Skeletal muscle cell (primary cell): Measurements from ENCODE around the gene NMT2.

Experiments used
- DNase-seq: peaks from one replicate; pipeline ENCODE4 v3.0.0-alpha.2; 2010; ENCODE audit warnings: low read depth
- H3K4me3 ChIP-seq: 2 replicates; pipeline ENCODE4 v1.5.1; 2011; ENCODE audit warnings: low read depth, mild to moderate bottlenecking, control low read depth, low read length, moderate library complexity

Gene NMT2

DNA sequence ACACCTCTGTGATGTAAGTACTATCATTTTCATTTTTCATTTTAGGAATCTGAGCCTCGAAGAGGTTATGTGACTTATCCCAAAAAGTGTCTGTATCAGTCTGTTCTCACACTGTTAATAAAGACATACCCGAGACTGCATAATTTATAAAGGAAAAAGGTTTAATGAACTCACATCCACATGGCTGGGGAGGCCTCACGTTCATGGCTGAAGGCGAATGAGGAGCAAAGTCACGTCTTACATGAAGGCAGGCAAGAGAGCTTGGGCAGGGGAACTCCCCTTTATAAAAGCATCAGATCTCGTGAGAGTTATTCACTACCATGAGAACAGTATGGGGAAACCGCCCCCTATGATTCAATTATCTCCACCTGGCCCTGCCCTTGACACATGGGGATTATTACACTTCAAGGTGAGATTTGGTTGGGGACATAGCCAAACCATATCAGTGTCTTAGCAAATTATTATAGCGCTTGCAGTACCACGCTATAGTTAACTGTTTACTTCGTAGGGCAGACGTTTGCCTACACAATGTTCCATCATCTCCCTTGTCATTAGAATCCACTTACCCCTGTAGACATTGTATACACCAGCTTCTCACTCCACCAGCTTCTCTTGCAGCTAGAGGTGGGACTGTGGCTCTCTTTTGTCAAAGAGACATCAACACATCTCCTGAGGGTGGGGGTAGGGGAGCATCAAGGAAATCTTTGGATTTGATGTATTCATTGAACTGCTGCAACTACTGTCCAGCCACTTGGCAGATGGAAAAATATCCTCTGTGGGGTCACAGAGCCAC is 15.4 kb upstream of the NMT2 start:
- H3K4me3 ChIP-seq = no peak overlapping the region
- DNase-seq = no peak

DNA sequence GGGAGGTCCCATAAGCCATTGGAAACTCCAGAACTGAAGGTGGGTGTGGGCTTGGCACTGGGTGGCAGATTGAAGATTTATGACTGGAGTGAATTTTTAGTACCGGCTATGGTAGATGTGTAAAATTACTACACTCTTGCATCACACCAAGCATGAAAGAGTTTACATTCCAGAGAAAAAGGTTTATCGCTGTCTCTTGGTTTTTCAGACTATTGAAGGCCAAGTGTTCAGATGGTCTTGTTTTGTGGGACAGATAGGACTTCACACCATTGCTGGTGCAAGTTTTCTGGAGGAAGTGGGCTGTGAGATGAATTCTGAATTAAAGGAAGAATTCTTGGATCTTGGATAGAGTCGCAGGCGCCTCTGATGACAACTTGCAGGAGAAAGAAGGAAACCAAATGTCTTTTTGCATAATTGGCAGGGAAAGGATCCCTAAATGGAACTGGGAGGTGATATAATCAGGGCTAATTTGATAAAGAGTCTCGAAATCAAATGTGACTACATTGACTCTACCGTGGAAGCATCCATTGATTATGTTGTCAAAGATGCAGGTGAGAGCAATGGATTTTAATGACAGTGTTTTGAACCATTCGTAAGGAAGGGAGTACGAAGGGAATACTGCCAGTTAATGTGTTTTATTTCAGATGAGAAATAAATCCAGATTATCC is 14.2 kb upstream of the NMT2 start:
- no peak for DNase-seq
- H3K4me3 ChIP-seq = no peak overlapping the region

DNA sequence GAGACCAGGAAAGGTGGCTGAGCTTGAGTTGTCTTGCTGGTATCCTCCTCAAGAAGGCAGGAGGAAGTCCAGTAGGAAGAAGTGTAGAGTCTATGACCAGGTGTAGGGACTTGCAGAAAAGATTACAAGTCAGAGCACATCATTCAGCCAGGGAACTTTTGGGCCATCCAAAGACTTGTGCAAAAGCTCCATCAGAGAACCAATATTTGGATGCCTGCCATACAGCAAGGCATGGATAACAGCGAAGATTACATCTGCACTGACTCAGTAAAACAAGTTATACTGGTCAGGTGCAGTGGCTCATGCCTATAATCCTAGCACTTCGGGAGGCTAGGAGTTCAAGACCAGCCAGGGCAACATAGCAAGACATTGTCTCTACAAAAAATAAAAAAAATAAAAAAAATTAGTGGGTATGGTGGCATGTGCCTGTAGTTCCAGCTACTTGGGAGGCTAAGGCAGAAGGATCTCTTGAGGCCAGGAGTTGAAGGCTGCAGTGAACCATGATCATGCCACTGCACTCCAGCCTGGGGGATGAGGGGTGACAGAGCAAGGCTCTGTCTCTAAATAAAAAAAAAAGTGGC is 13.2 kb upstream of the NMT2 start:
- no peak for DNase-seq

DNA sequence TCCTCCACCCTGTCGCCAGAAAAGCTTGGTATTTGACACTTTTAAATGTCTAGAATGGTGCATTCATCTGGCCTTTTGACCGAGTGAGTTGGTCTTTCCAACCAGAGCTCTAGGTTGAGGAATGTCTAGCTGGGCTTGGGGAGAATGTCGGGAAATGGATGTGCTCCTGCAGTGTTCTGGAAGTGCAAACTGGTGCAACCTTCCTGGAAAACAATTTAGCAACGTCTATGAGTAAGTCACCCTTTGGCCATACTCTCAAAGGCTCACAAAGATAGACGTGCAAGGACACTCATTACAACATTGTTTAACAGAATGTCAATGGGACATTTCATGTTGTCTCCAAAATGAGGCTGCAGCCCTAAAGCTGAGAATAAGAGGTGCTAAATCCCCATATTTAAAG is 12.2 kb upstream of the NMT2 start:
- no peak for DNase-seq
- no peak overlapping the region for H3K4me3 ChIP-seq

More for the DNA sequence above, 13.2 kb upstream of the NMT2 start:
- H3K4me3 ChIP-seq = no peak overlapping the region

DNA sequence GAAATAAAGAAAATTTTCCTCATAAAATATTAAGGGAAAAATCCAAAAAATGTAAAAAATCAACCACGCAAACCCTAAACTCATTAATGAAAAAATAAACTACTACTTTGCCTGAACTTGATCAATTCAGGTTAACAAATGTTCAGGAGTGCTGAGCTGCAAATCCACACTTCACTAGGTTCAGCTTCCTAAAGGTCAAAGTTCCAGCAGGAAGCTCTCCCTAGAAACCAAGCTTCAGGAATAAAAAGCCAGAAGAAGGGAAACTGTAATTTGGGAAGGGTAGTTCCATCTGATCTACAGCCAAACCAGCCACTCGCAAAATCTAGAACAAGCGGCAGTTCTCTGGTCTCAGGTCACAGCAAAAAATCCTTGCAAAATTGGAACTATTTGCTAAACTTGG is 7.8 kb upstream of the NMT2 start:
- no peak for DNase-seq
- no peak overlapping the region for H3K4me3 ChIP-seq

GRCh38 chr10:15175587-15175986 is 7.1 kb upstream of the NMT2 start:
- H3K4me3 ChIP-seq = no peak overlapping the region
- DNase-seq = no peak

GRCh38 chr10:15172306-15172840 is 3.9 kb upstream of the NMT2 start:
- DNase-seq = no peak
- no peak overlapping the region for H3K4me3 ChIP-seq

- no peak overlapping the region for H3K4me3 ChIP-seq
- DNase-seq = no peak
These were observed 1.3 kb upstream of the NMT2 start for GRCh38 chr10:15169555-15170401.

DNA sequence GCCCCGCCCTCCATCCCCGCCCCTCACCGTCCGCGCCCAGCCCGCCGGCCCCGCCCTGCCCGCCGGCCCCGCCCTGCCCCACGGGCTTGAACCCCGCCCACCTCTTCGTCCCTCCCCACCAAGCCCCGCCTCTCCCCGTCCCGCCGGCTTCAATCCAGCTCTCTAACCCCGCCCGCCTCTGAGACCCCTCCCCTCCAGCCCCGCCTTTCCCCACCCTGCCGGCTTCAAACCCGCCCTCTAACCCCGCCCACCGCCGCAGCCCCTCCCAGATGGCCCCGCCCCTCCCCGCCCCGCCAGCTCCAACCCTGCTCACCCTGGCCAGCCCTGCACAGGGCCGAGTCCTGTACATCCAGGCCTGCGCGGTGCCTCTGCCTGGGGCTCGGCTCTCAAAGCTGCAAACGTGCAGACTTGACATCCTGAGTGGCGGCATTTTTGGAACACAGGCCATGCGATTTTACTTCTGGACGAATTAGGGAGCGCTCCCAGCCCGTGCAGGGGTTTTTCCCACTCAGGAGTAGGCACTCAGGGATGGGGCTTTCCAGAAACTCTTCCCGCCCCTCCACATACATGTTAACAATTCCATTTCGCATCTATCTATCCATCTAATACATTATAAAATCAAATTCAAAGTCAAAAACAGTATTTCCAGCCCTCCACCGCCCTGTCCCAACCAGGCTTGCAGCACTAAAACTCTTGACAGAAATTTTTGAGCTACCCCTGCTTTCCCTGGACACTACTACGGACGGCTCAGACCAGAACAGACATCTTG is 477 bp upstream of the NMT2 start:
- DNase-seq = peak; percentile 84
- H3K4me3 ChIP-seq = no peak overlapping the region

DNA sequence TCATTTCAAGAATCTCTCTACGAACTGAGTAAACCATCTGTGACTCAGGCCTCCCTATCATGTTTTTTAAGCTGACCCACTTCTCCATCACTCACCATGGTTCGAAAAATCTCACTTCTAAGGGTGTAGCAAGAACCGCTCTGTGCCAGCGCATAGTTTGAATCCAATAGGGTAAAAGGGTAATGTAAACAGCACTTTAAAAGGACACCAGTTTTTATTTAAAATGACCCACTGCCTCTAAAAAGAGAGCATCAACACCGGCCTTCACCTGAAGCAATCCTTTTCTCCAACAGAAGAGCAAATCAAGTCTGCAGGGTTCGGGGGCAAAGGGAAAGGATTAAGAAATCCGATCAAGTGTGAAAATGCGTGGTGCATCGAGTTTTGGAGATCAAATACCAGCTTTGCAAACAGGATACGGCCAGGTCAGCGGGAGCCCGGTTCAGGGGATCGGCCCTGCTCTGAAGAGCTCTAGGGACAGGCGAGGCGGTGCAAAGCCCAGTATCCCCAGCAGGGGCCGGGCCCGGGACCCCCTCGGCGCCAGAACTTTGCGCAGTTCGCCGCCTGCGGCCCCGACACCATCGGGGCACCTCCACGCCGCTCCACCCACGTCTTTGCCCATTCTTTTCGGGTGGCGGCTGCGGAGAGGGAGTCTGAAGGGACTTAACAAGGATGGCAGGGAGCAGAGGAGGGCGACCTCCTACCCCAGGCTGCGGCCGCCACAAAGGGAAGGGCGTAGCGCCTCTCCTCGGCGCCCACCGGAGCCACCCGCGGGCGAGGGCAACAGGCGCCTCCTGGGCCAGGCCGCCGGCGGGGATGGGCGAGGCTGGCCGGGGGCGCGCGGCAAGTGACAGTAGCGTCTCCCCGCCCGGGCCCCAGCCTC is 842 bp downstream of the NMT2 start:
- peak overlapping the region; percentile 89 for H3K4me3 ChIP-seq
- DNase-seq = no peak

- DNase-seq = no peak
- peak overlapping the region; percentile 89 for H3K4me3 ChIP-seq
These were observed 2.2 kb downstream of the NMT2 start for GRCh38 chr10:15166325-15166724.

- no peak overlapping the region for H3K4me3 ChIP-seq
- no peak for DNase-seq
These were observed 5.2 kb downstream of the NMT2 start for GRCh38 chr10:15163253-15163828.

- no peak for DNase-seq
- H3K4me3 ChIP-seq = no peak overlapping the region
These were observed 9.5 kb downstream of the NMT2 start for GRCh38 chr10:15158972-15159371.

DNA sequence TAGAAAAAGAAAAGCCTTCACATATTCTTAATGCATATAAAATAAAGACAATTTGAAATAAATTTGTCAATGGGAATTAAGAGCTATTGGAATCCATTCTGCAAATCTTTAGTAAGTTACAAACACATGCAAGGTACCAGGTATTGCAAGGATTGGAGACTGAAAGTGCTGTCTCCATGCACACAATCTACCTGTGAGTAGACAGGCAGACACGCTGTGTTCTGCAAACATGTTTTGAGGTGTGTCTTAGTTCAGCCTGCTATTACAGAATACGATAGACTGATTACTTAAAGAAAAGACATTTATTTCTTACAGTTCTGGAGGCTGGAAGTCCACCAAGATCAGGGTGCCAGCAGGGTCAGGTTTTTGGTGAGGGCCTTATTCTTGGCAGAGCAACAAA is 10.0 kb downstream of the NMT2 start:
- DNase-seq = no peak
- H3K4me3 ChIP-seq = no peak overlapping the region

DNA sequence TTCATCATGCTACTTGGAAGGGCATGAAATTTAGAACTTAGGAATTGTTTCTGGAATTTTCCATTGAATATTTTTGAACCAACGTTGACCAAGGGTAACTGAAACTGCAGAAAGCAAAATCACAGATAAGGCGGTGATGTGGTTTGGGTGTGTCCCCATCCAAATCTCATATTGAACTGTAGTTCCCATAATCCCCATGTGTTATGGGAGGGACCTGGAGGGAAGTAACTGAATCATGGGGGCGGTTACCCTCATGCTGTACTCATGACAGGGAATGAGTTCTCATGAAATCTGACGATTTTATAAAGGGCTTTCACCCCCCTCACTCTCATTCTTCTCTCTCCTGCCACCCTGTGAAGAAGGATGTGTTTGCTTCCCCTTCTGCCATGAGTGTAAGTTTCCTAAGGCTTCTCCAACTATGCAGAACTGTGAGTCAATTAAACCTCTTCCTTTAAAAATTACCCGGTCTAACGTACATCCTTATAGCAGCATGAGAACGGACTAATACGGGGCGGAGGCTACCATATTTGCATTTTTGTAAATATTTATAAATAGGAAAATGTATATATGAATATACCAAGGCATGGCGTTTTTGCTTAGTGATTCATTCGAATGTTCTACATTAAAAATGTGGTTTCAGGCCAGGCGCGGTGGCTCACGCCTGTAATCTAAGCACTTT is 12.4 kb downstream of the NMT2 start:
- H3K4me3 ChIP-seq = no peak overlapping the region
- DNase-seq = no peak

DNA sequence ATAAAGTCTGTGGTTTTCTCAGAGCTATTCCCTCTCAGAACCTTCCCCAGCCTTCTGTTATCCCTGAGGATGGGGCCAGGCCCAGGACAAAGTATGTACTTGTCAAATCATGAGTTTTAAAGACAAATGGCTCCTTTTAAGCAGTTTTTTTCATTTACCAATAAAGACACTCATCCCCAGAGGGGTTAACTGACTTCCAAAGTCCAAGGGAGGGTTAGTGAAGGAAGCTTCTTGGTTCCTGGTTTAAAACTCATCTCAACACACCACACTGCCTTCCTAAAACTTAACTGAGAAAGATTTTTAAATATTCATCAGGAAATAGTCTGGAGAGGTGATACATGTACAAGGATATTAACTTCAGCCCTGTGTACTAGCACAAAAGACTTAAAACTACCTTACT is 15.9 kb downstream of the NMT2 start:
- no peak overlapping the region for H3K4me3 ChIP-seq
- no peak for DNase-seq

DNA sequence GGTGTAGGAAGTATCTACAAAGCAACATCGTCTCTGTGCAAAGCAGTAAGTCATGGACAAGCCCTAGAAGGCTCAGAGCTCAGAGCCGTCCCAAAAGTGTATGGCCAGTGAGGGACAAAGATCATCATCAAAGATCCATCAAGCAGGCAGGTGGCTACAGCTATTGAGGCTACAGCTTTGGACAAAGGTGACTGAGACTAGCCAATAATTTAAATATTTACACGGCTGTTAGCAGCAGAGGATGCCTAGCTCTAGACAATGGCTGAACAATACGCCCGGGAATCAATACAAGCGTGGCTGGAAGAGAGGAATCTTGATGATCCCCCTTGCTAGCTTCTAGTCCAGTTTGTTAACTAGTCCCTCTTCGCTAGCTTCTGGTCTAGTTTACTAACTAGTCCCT is 17.9 kb downstream of the NMT2 start:
- no peak for DNase-seq
- no peak overlapping the region for H3K4me3 ChIP-seq
